HG03095 (cell line): Measurements from ENCODE around the gene PIGN.

Experiments used
- ATAC-seq: cut with Tn5 transposase; IDR thresholded peaks from one replicate; pipeline ENCODE4 v1.9.1; 2021; ENCODE audit warnings: moderate library complexity; ENCODE audit not compliant: unreplicated experiment

Gene PIGN

GRCh38 chr18:62023536-62023935, 163.3 kb downstream of the PIGN start:
- no peak for ATAC-seq

- ATAC-seq = no peak
Measured at GRCh38 chr18:62018759-62019041, 168.2 kb downstream of the PIGN start.

- no peak for ATAC-seq
Measured at GRCh38 chr18:62018034-62018758, 168.7 kb downstream of the PIGN start.

GRCh38 chr18:62017618-62018017, 169.2 kb downstream of the PIGN start:
- no peak for ATAC-seq

GRCh38 chr18:62011416-62011815, 175.4 kb downstream of the PIGN start:
- no peak for ATAC-seq

GRCh38 chr18:62009521-62009920, 177.3 kb downstream of the PIGN start:
- no peak for ATAC-seq

- ATAC-seq = no peak
Measured at GRCh38 chr18:62001396-62001795, 185.5 kb downstream of the PIGN start.

- ATAC-seq = no peak
Measured at GRCh38 chr18:61998957-61999356, 187.9 kb downstream of the PIGN start.

- no peak for ATAC-seq
Measured at GRCh38 chr18:61998335-61998734, 188.5 kb downstream of the PIGN start.

GRCh38 chr18:61995618-61996017, 191.2 kb downstream of the PIGN start:
- ATAC-seq = no peak

GRCh38 chr18:61993831-61994230, 193.0 kb downstream of the PIGN start:
- no peak for ATAC-seq

GRCh38 chr18:61992923-61993322, 193.9 kb downstream of the PIGN start:
- ATAC-seq = no peak

- no peak for ATAC-seq
Measured at GRCh38 chr18:61992285-61992684, 194.6 kb downstream of the PIGN start.

GRCh38 chr18:61991836-61992235, 195.0 kb downstream of the PIGN start:
- ATAC-seq = no peak

- ATAC-seq = no peak
Measured at GRCh38 chr18:61991201-61991600, 195.7 kb downstream of the PIGN start.
